ENCODE data around the gene CBY1. TPM values are rescaled to one million over a fixed set of nuclear protein-coding genes. Genes with fewer than 3 reads are reported as not detected.

CBY1 gene
- total RNA-seq, 1 donor from 2014 or later, result 30.8 TPM

DNA sequence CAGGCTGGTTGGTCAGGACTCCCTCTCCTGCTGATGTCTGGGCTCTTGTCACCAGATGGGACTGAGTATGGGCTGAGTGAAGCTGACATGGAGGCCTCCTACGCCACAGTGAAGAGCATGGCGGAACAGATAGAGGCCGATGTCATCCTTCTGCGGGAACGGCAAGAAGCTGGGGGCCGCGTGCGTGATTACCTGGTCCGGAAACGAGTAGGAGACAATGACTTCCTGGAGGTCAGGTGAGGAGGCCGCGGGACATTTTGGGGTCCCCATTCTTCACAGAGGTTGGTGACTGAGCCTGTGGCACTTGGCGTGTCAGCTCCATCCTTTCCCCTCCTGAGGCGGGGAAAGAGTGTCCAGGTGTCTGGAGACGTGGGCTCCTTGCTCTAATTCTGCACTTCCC is 59.4 kb downstream of the CBY1 start:
- DNase-seq (no peak), ATAC-seq (no peak)
- TF ChIP-seq, protein P1, sequence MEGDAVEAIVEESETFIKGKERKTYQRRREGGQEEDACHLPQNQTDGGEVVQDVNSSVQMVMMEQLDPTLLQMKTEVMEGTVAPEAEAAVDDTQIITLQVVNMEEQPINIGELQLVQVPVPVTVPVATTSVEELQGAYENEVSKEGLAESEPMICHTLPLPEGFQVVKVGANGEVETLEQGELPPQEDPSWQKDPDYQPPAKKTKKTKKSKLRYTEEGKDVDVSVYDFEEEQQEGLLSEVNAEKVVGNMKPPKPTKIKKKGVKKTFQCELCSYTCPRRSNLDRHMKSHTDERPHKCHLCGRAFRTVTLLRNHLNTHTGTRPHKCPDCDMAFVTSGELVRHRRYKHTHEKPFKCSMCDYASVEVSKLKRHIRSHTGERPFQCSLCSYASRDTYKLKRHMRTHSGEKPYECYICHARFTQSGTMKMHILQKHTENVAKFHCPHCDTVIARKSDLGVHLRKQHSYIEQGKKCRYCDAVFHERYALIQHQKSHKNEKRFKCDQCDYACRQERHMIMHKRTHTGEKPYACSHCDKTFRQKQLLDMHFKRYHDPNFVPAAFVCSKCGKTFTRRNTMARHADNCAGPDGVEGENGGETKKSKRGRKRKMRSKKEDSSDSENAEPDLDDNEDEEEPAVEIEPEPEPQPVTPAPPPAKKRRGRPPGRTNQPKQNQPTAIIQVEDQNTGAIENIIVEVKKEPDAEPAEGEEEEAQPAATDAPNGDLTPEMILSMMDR (IDR thresholded peaks at IDR 0.05), result no peak
- intact Hi-C loops (cut with DNase I), result no loop called here
- Histone ChIP-seq H3K4me3 (no peak overlapping the region), H3K27ac (no peak overlapping the region), H3K36me3 (peaks cover 49% of the 10 kb centered on the region), H3K27me3 (ENCODE audit: low read depth) (no peaks in the 10 kb centered on the region), H3K9me3 (no peaks in the 10 kb centered on the region), H3K4me1 (peaks cover 50% of the 10 kb centered on the region)

DNA sequence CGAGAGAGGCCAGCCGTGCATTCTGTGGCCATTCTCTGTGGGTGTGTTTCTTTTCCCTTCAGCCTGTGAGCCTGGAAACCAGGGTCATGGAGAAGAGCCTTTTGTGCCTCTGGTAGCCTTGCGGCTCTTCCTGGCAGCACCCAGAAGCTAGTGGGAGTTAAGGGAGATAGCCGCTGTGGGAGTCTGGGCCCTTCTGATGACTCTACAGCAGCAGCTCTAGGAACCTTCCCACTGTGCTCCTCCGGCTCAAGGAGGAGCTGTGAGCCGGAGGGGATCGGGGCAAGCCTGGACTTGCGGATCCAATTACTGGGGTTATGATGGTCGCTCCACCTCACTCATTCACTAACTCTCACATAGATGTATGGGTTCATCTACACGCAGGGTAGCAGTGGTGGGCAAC is 59.8 kb downstream of the CBY1 start:
- no peak for DNase-seq
- Histone ChIP-seq H3K9me3 (no peaks in the 10 kb centered on the region), H3K27me3 (ENCODE audit: low read depth) (no peaks in the 10 kb centered on the region), H3K36me3 (peaks cover 52% of the 10 kb centered on the region), H3K4me3 (no peak overlapping the region), H3K4me1 (peaks cover 50% of the 10 kb centered on the region), H3K27ac (no peak overlapping the region)
- no peak for ATAC-seq
- intact Hi-C loops (cut with DNase I), result no loop called here
- TF ChIP-seq, protein P1 (IDR thresholded peaks at IDR 0.05), result no peak

DNA sequence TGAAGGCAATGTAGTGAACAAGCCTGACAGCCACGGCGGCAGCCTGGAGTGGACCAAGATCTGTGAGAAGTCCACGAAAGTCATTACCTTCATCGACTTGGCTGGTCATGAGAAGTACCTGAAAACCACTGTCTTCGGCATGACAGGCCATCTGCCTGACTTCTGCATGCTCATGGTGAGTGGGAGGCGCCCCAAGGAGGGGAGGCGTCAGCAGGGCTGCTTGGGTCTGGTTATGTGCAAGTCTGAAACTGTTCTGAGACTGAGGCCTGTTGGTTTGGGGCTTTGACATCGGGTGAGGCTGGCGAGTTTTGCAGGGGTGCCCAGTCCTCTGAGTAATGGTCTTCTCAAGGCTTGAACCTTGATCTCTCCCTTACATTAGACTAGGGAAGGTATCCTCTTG is 60.4 kb downstream of the CBY1 start:
- DNase-seq, result no peak
- no peak for ATAC-seq
- Histone ChIP-seq H3K9me3 (no peaks in the 10 kb centered on the region), H3K4me1 (peaks cover 50% of the 10 kb centered on the region), H3K4me3 (no peak overlapping the region), H3K27ac (no peak overlapping the region), H3K36me3 (peaks cover 57% of the 10 kb centered on the region), H3K27me3 (ENCODE audit: low read depth) (no peaks in the 10 kb centered on the region)
- intact Hi-C loops (cut with DNase I), result no loop called here
- TF ChIP-seq, protein P1 (IDR thresholded peaks at IDR 0.05), result no peak

DNA sequence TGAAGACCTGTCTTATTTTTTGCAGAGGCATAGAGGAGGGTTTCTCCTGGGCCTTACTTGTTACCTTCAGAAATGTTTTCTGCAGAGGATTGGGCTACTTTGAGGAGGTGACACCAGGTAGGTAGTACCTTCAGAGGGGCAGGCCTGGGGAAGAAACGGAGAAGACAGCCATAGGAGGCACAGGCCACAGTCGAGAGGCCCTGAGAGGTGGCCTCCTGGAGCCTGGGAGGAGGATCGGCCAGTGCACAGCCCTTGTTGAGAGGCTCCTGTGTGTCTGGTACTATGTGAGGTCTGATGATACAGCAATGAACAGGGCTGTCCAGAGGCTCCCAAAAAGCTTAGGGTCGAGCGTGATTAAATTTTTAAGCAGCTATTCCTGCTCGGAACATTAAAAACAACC is 60.8 kb downstream of the CBY1 start:
- Histone ChIP-seq H3K4me3 (no peak overlapping the region), H3K9me3 (no peaks in the 10 kb centered on the region), H3K27me3 (ENCODE audit: low read depth) (no peaks in the 10 kb centered on the region), H3K27ac (no peak overlapping the region), H3K4me1 (peaks cover 48% of the 10 kb centered on the region), H3K36me3 (peaks cover 62% of the 10 kb centered on the region)
- TF ChIP-seq, protein P1 (IDR thresholded peaks at IDR 0.05), result no peak
- intact Hi-C loops (cut with DNase I), result no loop called here
- DNase-seq (no peak), ATAC-seq (no peak)

DNA sequence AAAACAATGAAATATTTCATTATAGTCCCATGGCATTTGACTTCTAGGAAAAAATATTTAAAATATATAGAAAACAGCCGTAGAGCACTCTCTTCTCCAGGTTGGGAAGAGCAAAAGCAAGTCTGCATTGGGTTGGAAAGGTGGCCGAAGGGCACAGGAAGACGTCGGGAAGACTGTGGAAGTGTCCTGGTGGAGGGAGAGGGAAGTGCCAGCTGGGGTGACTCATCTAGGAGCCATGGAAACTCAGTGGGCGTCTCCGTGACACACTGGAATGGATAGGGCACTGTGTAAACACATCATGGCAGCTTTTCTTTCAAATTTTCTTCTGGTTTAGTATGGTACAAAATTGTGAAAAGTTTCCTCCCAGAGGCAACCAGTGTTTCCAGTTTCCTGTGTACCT is 62.0 kb downstream of the CBY1 start:
- peak overlapping the region; percentile 26 for H3K27ac ChIP-seq
- no peaks in the 10 kb centered on the region for H3K9me3 ChIP-seq
- intact Hi-C loops (cut with DNase I), result no loop called here
- peaks cover 73% of the 10 kb centered on the region for H3K36me3 ChIP-seq
- no peak overlapping the region for H3K4me3 ChIP-seq
- peaks cover 36% of the 10 kb centered on the region for H3K4me1 ChIP-seq
- TF ChIP-seq, protein P1 (IDR thresholded peaks at IDR 0.05), result peak; percentile 56
- DNase-seq, result peak; percentile 73
- no peaks in the 10 kb centered on the region for H3K27me3 ChIP-seq (ENCODE audit: low read depth)
- ATAC-seq, result peak; percentile 88 to 95

DNA sequence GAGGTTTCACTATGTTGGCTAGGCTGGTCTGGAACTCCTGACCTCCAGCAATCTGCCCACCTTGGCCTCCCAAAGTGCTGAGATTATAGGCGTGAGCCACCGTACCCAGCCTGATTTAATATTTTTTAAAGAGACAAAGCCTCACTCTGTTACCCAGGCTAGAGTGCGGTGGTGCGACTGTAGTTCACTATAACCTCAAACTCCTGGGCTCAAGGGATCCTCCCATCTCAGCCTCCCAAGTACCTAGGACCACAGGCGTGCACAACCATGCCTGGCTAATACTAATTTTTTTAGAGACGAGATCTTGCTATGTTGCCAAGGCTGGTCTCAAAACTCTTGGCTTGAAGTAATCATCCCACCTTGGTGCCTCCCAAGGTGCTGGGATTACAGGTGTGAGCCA is 62.8 kb downstream of the CBY1 start:
- Histone ChIP-seq H3K4me3 (no peak overlapping the region), H3K27me3 (ENCODE audit: low read depth) (no peaks in the 10 kb centered on the region), H3K9me3 (no peaks in the 10 kb centered on the region), H3K4me1 (peaks cover 29% of the 10 kb centered on the region), H3K36me3 (peaks cover 81% of the 10 kb centered on the region), H3K27ac (peak overlapping the region; percentile 26)
- no peak for DNase-seq
- ATAC-seq, result no peak
- TF ChIP-seq, protein P1 (IDR thresholded peaks at IDR 0.05), result no peak
- intact Hi-C loops (cut with DNase I), result no loop called here

Data from lower lobe of right lung (tissue), 2 donors.